GM12872 (cell line): ENCODE measurements around the gene SEMA7A.

Experiments
- CTCF ChIP-seq: IDR thresholded peaks from 3 replicates; pipeline ENCODE4 v1.5.1; 2011; ENCODE audit warnings: low read depth, mild to moderate bottlenecking, low read length, moderate library complexity; ENCODE audit not compliant: insufficient read depth

SEMA7A gene

GRCh38 chr15:74413350-74414080 lies 20.2 kb downstream of the SEMA7A start:
- TF ChIP-seq CTCF = no peak

DNA sequence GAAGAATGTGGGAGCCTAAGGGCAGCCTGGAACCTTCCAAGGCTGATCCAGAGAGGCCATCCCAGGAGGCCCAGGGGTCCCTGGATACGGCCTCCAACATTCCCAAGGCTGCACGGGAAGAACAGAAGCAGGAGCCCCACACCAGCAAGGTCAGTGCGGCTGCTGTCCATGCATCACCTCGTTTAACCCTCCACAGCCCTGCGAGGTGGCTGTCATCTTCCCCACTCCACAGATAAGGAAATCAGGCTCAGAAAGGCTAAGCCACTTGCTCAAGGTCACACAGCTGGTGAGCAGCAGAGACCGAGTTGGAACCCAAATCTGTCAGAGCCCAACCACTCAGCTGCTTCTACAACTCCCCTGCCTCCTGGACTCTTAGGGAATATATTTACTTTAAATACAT lies 21.6 kb downstream of the SEMA7A start:
- TF ChIP-seq CTCF = no peak

- no peak for TF ChIP-seq CTCF
These were observed 22.1 kb downstream of the SEMA7A start for GRCh38 chr15:74411686-74412085.

DNA sequence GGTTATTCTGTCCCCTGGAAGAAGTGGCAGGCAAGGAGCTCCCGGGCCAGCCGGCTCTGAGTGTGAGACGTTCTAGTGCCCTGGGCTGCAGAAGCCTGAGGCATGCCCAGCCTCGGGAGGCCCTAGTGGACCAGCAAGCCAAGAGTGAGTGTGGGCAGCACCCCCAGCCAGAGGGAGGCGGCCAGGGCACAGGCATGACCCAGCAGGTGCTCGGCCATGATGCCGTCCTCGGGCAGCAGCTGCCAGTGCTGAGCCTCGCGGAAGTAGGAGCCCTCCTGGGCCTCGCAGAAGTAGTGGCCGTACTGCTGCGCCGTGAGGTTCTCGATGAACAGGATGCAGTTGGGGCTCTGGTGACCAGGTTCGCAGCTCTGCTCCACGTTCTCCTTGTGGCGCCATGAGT lies 23.3 kb downstream of the SEMA7A start:
- TF ChIP-seq CTCF = no peak

DNA sequence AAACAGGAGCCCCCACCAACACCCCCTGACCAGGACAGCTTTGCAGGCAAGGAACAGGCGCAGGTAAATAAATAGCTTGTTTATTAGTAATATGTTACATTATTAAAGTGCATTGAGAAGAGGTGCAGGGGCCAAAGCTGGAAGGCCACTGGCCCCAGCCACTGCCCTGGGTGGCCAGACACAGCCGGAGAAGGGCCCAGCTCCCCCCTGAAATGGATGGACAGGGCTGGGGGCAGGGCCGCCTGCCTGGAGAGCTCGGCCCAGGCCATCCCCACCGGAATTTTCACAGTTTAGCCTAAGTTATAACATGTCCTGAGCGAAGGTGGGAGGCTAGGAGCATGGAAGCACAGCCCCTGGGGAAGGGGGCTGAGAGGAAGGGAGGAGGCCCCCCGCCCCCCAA lies 24.5 kb downstream of the SEMA7A start:
- TF ChIP-seq CTCF = no peak

DNA sequence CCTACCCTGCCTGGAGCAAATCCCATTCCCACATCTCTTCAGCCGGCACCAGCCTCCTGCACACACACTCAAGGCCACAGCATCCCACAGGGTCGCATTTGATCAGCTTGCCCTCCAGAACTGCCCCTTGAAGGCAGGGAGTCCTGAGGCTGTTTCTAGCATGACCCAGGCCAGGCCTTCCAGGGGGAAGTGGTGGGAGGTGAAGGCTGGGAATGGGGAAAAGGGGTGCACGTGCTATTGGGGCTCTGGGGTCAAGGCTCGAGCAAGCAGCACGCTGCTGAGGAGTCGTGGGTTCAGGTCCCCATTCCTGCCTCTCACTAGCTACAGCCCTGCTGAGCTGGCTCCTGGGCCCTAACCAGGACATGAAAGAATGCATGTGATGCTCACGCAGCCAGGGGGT lies 24.9 kb downstream of the SEMA7A start:
- no peak for TF ChIP-seq CTCF

DNA sequence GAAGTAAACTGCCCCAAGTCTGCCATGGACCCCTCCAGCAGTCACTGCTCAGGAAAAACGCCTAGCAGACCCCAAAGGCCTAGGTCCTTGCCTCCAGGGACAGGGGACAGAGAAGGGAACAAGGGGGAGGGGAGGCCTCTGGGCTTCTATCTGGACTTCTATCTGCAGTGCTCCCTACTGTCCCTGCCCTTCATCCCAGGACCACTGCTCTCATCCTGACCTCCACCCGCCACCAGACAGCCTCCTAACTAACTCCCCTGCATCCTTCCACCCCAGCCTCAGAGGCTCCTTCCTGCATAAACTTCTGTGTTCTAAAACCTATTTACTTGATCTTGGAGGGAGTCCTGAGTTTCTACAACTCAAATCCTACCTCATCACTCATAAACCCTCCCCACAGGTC lies 25.4 kb downstream of the SEMA7A start:
- no peak for TF ChIP-seq CTCF
